ENCODE data around the gene PCMT1. TPM values are rescaled to one million over a fixed set of nuclear protein-coding genes. Genes with fewer than 3 reads are reported as not detected.
A peak's percentile ranks its signal among the peaks of the same experiment; 100 is the strongest.

The PCMT1 gene
- total RNA-seq, 2 experiments from 2014 or later, result 117 to 125 TPM

- CTCF ChIA-PET (ENCODE audit: unreplicated experiment), result no interaction called here
- Histone ChIP-seq H3K4me2 (ENCODE audit: low read length) (no peak overlapping the region), H3K4me1 (ENCODE audit: insufficient read depth, low read length, poor library complexity, severe bottlenecking) (peaks cover 24% of the 10 kb centered on the region), H3K4me3 (ENCODE audit: low read depth, low read length, poor library complexity, severe bottlenecking) (no peak overlapping the region), H3K27ac (ENCODE audit: low read depth, low read length, poor library complexity, severe bottlenecking) (no peak overlapping the region), H4K20me1 (ENCODE audit: insufficient read depth, low read length) (peaks cover 19% of the 10 kb centered on the region; the same call in 1 of the 2 replicates), H2AFZ (ENCODE audit: low read length) (no peak overlapping the region), H3K9me2 (ENCODE audit: insufficient read depth, low read length) (no peaks in the 10 kb centered on the region), H3K9me3 (ENCODE audit: low read length) (no peaks in the 10 kb centered on the region), H3K36me3 (ENCODE audit: insufficient read depth, low read length) (peaks cover 34% of the 10 kb centered on the region), H3K79me2 (ENCODE audit: insufficient read depth, low read depth, low read length) (peaks cover 82% of the 10 kb centered on the region)
- TF ChIP-seq CTCF (conservative IDR thresholded peaks at IDR 0.05; ENCODE audit: low read length) (no peak), EZH2phosphoT487 (IDR thresholded peaks at IDR 0.05; ENCODE audit: borderline replicate concordance, low read depth, low read length) (no peak)
- intact Hi-C loops (cut with micrococcal nuclease; ENCODE audit: unreplicated experiment), result no loop called here
- no TSS peak for BruUV-seq (replicated peaks)
- no peak for DNase-seq (ENCODE audit: low spot score)
- POLR2A ChIA-PET, result interaction anchor here (0.6 to 1.3 kb wide), 7 partner anchors 9 to 683 kb away, joined by 3 to 4 read pairs (median 3); no protein-coding TSS in a partner anchor
These were observed 35.1 kb upstream of the PCMT1 start for GRCh38 chr6:149714442-149714841.

- Histone ChIP-seq H3K9me2 (ENCODE audit: insufficient read depth, low read length) (no peaks in the 10 kb centered on the region), H3K36me3 (ENCODE audit: insufficient read depth, low read length) (peaks cover 34% of the 10 kb centered on the region), H2AFZ (ENCODE audit: low read length) (no peak overlapping the region), H3K4me1 (ENCODE audit: insufficient read depth, low read length, poor library complexity, severe bottlenecking) (peaks cover 19% of the 10 kb centered on the region), H3K4me3 (ENCODE audit: low read depth, low read length, poor library complexity, severe bottlenecking) (peak overlapping the region; percentile 94), H4K20me1 (ENCODE audit: insufficient read depth, low read length) (peaks cover 19% of the 10 kb centered on the region; the same call in 1 of the 2 replicates), H3K4me2 (ENCODE audit: low read length) (peak overlapping the region; percentile 83), H3K79me2 (ENCODE audit: insufficient read depth, low read depth, low read length) (peaks cover 65% of the 10 kb centered on the region), H3K9me3 (ENCODE audit: low read length) (no peaks in the 10 kb centered on the region), H3K27ac (ENCODE audit: low read depth, low read length, poor library complexity, severe bottlenecking) (no peak overlapping the region)
- DNase-seq (ENCODE audit: low spot score), result peak; percentile 6
- CTCF ChIA-PET (ENCODE audit: unreplicated experiment), result no interaction called here
- TF ChIP-seq CTCF (conservative IDR thresholded peaks at IDR 0.05; ENCODE audit: low read length), result no peak
- no peak for TF ChIP-seq EZH2phosphoT487 (IDR thresholded peaks at IDR 0.05; ENCODE audit: borderline replicate concordance, low read depth, low read length)
- intact Hi-C loops (cut with micrococcal nuclease; ENCODE audit: unreplicated experiment), result loop anchor here (5.0 kb wide), 1 partner anchor 169 kb away; the partner anchor contains the start of gene PPIL4
- POLR2A ChIA-PET, result interaction anchor here (0.5 to 2.1 kb wide), 6 partner anchors 10 to 21 kb away, joined by 3 to 6 read pairs (median 4); no protein-coding TSS in a partner anchor
- TSS peak; percentile 71 for BruUV-seq (replicated peaks)
These were observed 33.2 kb upstream of the PCMT1 start for GRCh38 chr6:149716181-149716963.

- peaks cover 56% of the 10 kb centered on the region for H3K79me2 ChIP-seq (ENCODE audit: insufficient read depth, low read depth, low read length)
- ChIA-PET CTCF (ENCODE audit: unreplicated experiment) (no interaction called here), POLR2A (interaction anchor here (0.6 to 2.1 kb wide), 11 partner anchors 11 to 151 kb away, joined by 3 to 6 read pairs (median 4); partner anchors contain the start of gene GINM1)
- peak overlapping the region; percentile 94 for H3K4me3 ChIP-seq (ENCODE audit: low read depth, low read length, poor library complexity, severe bottlenecking)
- intact Hi-C loops (cut with micrococcal nuclease; ENCODE audit: unreplicated experiment), result loop anchor here (1.0 to 5.0 kb wide), 2 partner anchors 150 to 170 kb away; partner anchors contain the start of gene PPIL4
- no peaks in the 10 kb centered on the region for H3K9me3 ChIP-seq (ENCODE audit: low read length)
- H3K27ac ChIP-seq (ENCODE audit: low read depth, low read length, poor library complexity, severe bottlenecking), result peak overlapping the region; percentile 71
- peak overlapping the region; percentile 83 for H3K4me2 ChIP-seq (ENCODE audit: low read length)
- BruUV-seq (replicated peaks), result no TSS peak
- peaks cover 30% of the 10 kb centered on the region for H3K36me3 ChIP-seq (ENCODE audit: insufficient read depth, low read length)
- peaks cover 19% of the 10 kb centered on the region; the same call in 1 of the 2 replicates for H4K20me1 ChIP-seq (ENCODE audit: insufficient read depth, low read length)
- DNase-seq (ENCODE audit: low spot score), result no peak
- no peaks in the 10 kb centered on the region for H3K9me2 ChIP-seq (ENCODE audit: insufficient read depth, low read length)
- H3K4me1 ChIP-seq (ENCODE audit: insufficient read depth, low read length, poor library complexity, severe bottlenecking), result peaks cover 19% of the 10 kb centered on the region
- no peak for TF ChIP-seq EZH2phosphoT487 (IDR thresholded peaks at IDR 0.05; ENCODE audit: borderline replicate concordance, low read depth, low read length)
- no peak for TF ChIP-seq CTCF (conservative IDR thresholded peaks at IDR 0.05; ENCODE audit: low read length)
- H2AFZ ChIP-seq (ENCODE audit: low read length), result peak overlapping the region; percentile 91; the same call in 1 of the 2 replicates
These were observed 32.3 kb upstream of the PCMT1 start for GRCh38 chr6:149717255-149717587.

All from OCI-LY7 (cell line).